BJ (cell line): Measurements from ENCODE around the gene RIPOR3. TPM values are rescaled to one million over a fixed set of nuclear protein-coding genes. Genes with fewer than 3 reads are reported as not detected.
A peak's percentile ranks its signal among the peaks of the same experiment; 100 is the strongest.
"Not testable (repeated sequence)": the region's sequence is repeated elsewhere in the genome, so short reads cannot be mapped to it uniquely, and the experiment has no call there.

ENCODE experiments used
- CTCF ChIA-PET: fragments of 350-600 bp; formaldehyde crosslinking; extraction: SDS; loops from one replicate; lab custom pipeline; 2021; ENCODE audit warnings: antibody characterized with exemption, inconsistent platforms; lab: Yijun Ruan, JAX
- POLR2A ChIA-PET: fragments of 300-600 bp; sonication (Branson Sonifier 250); formaldehyde crosslinking; extraction: SDS; loops from one replicate; lab custom pipeline; 2021; ENCODE audit warnings: antibody characterized with exemption; lab: Charles Lee
- DNase-seq: peaks from one replicate; pipeline ENCODE4 v3.0.0-alpha.2; 2011; ENCODE audit warnings: low read depth
- H3K27me3 ChIP-seq: 2 replicates; pipeline ENCODE4 v1.6.0; 2011; ENCODE audit warnings: low read length; ENCODE audit not compliant: control insufficient read depth, insufficient read depth
- H3K36me3 ChIP-seq: 2 replicates; pipeline ENCODE4 v1.5.1; 2011; ENCODE audit warnings: low read length; ENCODE audit not compliant: control insufficient read depth, insufficient read depth
- H3K4me3 ChIP-seq: 2 replicates; pipeline ENCODE4 v1.5.1; 2011; ENCODE audit warnings: low read depth, mild to moderate bottlenecking, control low read depth, low read length
- polyA plus RNA-seq: library from polyadenylated mRNA; depleted of rRNA; stranded (reverse); fragments of >200 nt; gene quantifications from 2 replicates; pipeline ENCODE4 v1.2.3, GENCODE V29; 2011
- TF ChIP-seq, protein P1 (sequence below): IDR thresholded peaks from 2 replicates; pipeline ENCODE4 v1.5.1; 2011; ENCODE audit warnings: low read depth, mild to moderate bottlenecking, control low read depth, inconsistent platforms, low read length, moderate library complexity; ENCODE audit not compliant: insufficient read depth

Gene RIPOR3
- polyA plus RNA-seq, 1 experiment = 1.2 TPM

DNA sequence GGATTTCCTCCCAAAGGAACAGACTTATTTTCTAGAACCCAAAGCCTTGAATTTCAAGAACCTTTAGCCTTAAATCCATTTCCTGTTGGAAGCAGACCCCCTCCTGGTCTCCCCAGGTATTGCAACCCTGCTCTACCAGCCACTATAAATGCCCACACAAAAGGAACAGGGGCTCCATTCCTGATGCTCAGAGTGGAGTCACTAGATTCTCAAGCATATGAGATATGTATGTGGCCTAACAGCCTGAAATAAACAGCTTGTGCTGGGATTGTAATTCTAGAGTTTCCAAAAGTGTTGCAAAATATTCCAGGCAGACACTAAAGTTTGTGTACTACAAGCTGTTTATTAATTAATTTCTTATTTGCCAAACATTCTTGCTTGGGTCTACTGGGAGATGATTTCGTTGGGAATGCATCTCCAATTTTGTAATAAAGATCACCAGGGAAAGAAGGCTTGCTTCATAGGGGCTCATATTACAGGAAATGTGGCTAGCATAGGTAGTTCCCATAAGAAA, 44.8 kb downstream of the RIPOR3 start:
- H3K4me3 ChIP-seq = no peak overlapping the region
- DNase-seq = peak; percentile 65
- no peaks in the 10 kb centered on the region for H3K36me3 ChIP-seq
- TF ChIP-seq, protein P1, sequence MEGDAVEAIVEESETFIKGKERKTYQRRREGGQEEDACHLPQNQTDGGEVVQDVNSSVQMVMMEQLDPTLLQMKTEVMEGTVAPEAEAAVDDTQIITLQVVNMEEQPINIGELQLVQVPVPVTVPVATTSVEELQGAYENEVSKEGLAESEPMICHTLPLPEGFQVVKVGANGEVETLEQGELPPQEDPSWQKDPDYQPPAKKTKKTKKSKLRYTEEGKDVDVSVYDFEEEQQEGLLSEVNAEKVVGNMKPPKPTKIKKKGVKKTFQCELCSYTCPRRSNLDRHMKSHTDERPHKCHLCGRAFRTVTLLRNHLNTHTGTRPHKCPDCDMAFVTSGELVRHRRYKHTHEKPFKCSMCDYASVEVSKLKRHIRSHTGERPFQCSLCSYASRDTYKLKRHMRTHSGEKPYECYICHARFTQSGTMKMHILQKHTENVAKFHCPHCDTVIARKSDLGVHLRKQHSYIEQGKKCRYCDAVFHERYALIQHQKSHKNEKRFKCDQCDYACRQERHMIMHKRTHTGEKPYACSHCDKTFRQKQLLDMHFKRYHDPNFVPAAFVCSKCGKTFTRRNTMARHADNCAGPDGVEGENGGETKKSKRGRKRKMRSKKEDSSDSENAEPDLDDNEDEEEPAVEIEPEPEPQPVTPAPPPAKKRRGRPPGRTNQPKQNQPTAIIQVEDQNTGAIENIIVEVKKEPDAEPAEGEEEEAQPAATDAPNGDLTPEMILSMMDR = peak; percentile 56
- ChIA-PET CTCF (interaction anchor here (0.6 to 2.9 kb wide), 10 partner anchors 10 to 1354 kb away, joined by 3 to 16 read pairs (median 4); no protein-coding TSS in a partner anchor), POLR2A (no interaction called here)
- H3K27me3 ChIP-seq = no peaks in the 10 kb centered on the region

DNA sequence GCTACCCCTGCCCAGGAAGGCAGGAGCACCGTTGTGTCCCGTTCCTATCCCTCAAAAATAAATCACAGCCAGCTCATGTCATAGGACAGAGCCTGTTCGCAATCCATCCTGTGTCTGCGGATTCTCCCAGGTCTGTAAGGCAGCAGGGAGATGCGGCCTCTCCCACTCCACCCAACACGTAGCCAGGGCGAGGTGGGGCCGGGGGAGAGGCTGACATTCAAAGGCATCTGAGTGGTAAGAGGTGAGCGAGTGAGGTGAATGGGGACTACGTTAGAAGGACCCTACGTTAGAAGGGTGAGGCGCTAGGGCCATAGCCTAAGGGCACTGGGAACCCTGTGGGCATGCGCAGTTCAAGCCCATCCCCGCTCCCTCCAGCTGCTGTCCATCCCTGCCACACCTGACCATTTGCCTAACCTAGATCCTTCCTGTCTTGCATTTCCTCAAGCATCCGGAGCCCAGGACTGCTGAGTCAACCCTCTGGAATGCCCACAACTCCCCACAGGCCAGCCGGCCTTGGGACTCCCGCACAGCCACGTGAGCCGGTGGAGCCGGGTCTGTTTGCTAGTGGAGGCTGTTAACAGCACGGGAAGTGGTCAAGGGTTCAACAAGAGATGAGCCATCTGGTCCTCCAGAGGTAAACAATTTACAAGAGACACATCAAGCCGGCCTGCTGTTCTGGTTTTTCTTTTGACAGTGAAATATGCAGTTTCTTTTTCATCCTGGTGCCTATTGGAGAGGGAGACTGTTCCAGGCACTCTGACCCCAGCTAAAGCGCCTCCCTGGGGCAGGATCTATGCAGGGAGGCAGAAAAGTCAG, 45.9 kb downstream of the RIPOR3 start:
- ChIA-PET CTCF (interaction anchor here (0.6 to 2.9 kb wide), 8 partner anchors 9 to 1034 kb away, joined by 3 to 16 read pairs (median 4); no protein-coding TSS in a partner anchor), POLR2A (no interaction called here)
- Histone ChIP-seq H3K4me3 (no peak overlapping the region), H3K36me3 (no peaks in the 10 kb centered on the region), H3K27me3 (no peaks in the 10 kb centered on the region)
- DNase-seq = peak; percentile 96
- TF ChIP-seq, protein P1 = no peak; the same call in 1 of the 2 replicates

DNA sequence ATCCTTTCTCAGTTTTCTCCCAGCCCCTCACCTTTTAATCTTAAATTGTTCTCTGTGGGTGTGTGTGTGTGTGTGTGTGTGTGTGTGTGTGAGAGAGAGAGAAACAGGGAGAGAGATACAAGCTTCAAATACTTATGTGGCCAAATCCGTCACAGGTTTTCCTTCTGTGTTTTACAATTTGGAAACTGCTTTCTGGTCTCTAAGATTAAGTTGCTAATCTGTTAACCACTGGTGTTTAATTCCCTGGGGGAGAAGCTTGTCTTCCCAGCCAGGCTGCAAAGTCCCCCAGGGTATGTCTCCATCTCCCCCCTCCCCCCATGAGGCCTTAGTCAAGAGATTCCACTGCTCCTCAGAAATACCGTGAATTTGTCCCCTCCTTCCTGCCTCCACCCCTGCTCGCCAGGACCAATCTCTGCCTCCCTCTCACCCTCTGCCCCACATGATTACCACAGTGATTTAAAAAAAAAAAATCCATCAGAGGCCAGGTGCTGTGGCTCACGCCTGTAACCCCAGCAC, 49.0 kb downstream of the RIPOR3 start:
- ChIA-PET POLR2A (no interaction called here), CTCF (interaction anchor here (0.7 to 1.7 kb wide), 3 partner anchors 10 to 755 kb away, joined by 3 to 8 read pairs (median 3); no protein-coding TSS in a partner anchor)
- H3K27me3 ChIP-seq = no peaks in the 10 kb centered on the region
- no peaks in the 10 kb centered on the region for H3K36me3 ChIP-seq
- TF ChIP-seq, protein P1 = no peak
- no peak for DNase-seq
- H3K4me3 ChIP-seq = no peak overlapping the region

DNA sequence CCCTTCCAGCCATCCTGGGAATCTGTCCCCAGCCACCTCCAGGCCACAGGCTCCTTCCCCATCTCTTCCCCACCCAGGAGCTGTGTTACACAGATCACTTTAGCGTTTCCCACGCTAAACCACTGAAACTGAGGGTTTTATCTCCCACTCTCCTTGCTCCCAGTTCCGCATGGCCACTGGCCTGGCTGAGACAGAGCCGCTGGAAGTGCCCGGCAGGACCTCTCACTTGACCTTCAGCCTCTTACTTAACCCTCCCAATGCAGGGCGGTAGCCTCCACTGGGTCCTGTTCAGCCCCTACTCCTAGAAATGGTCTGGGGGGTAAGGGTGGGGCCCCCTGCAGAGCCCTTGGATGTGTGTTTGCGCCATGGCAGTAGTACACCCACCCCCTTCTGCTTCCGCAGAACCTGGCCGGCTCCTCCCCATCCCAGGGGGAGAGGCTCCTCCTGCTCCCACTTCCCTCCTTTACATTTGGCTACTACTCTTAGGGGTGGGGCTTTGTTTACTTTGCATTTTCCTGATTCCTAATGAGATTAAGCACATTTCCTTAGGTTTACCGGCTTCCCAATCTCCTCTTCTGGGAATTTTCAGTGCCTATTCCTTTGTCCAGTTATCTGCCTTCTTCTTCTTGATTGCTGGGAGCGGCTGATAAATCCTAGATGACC, 49.6 kb downstream of the RIPOR3 start:
- H3K36me3 ChIP-seq, DNase-seq, H3K4me3 ChIP-seq, POLR2A ChIA-PET, H3K27me3 ChIP-seq: not testable (repeated sequence)
- CTCF ChIA-PET = interaction anchor here (1.3 to 1.7 kb wide), 2 partner anchors 9 to 108 kb away, joined by 3 to 8 read pairs; no protein-coding TSS in a partner anchor

DNA sequence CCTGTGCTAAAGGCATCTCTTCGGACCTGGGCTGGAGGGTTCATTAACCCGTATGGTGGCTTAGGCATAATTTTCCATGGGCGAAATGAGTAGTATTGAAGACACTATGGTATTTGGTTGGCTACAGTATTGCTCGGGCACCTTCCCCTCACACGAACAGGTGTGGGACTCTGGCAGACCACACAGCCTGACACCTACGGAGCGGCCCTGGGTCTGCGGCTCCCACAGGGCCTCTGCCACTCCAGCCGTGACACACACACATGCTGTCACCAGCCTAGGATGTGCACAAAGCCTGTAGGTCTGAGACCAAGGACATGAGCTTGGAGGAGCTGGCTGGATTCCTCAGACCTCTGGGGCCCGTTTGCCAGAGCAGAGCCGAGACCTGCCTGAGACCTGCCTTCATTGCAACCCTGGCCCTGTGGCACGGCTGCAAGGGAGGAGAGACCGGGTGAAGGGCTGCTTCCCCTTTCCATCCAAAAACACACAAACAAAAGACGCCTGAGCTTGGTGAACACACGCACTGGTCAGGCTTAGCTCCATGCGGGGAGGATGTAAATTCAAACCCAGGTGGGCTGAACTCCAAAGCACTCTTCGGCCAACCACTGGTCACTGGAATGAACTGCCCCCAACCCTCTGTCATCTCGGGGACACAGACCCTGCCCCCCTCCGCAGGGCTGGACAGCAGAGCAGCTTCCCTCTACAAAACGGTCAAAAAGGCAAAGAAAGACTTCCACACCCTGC, 51.2 kb downstream of the RIPOR3 start:
- H3K4me3 ChIP-seq, H3K36me3 ChIP-seq, POLR2A ChIA-PET, DNase-seq, H3K27me3 ChIP-seq: not testable (repeated sequence)
- CTCF ChIA-PET = interaction anchor here (1.2 to 1.8 kb wide), 2 partner anchors 14 to 15 kb away, joined by 3 to 6 read pairs; no protein-coding TSS in a partner anchor

DNA sequence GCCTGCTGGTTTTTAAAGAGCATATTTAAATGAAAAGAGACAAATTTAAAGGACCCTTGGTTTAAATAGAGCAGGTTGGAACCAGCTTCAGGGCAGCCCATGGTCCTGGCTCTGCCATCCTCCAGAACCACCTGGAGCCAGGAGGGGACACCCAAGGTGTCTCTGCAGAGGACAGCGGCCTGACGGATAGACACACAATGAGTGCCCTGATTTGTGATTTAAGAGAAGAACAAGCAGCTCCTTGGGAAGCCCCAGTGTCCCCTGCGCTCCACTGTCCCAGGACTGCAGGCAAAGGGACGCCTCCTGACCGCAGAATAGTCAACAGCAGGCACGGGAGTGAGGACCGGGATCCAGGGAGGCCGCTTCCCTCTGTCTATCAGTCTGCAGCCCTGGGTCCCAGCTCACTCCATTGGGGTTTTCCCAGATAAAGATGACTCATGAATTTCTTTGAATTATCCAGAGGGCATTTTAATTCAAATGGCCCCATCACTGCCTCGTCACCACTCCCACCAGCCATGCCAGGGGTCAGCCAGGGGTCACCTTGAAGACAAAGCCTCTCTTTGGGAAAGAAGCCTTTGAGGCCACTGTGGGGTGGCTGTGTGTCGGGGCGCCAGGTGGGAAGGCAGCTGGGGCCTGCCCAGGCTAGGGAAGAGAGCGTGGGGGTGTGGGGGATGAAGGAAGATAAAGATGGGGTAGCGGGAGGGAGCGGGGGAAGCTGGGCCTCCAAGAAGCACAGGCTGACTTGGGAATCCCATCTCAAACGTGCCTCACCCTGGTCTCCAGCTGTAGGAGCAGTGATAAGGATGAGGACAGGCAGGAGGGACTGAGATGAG, 53.1 kb downstream of the RIPOR3 start:
- POLR2A ChIA-PET, H3K27me3 ChIP-seq, DNase-seq, H3K4me3 ChIP-seq, H3K36me3 ChIP-seq: not testable (repeated sequence)
- CTCF ChIA-PET = interaction anchor here (1.1 to 3.2 kb wide), 2 partner anchors 87 to 107 kb away, joined by 3 to 15 read pairs; no protein-coding TSS in a partner anchor
